GM19397 (cell line): ENCODE measurements around the gene PHLPP1.

Experiments
- ATAC-seq: cut with Tn5 transposase; IDR thresholded peaks from one replicate; pipeline ENCODE4 v1.9.1; 2021; ENCODE audit warnings: mild to moderate bottlenecking, moderate library complexity; ENCODE audit not compliant: unreplicated experiment

Gene PHLPP1

GRCh38 chr18:62997076-62997475 lies 281.7 kb downstream of the PHLPP1 start:
- ATAC-seq = no peak

- no peak for ATAC-seq
Measured at GRCh38 chr18:62998443-62998842, 283.1 kb downstream of the PHLPP1 start.

GRCh38 chr18:62999392-62999791 lies 284.1 kb downstream of the PHLPP1 start:
- no peak for ATAC-seq

GRCh38 chr18:62999921-63000320 lies 284.6 kb downstream of the PHLPP1 start:
- no peak for ATAC-seq

GRCh38 chr18:63000839-63001238 lies 285.5 kb downstream of the PHLPP1 start:
- no peak for ATAC-seq

- ATAC-seq = no peak
Measured at GRCh38 chr18:63001861-63002260, 286.5 kb downstream of the PHLPP1 start.

- ATAC-seq = no peak
Measured at GRCh38 chr18:63002305-63002704, 287.0 kb downstream of the PHLPP1 start.

GRCh38 chr18:63002803-63003445 lies 287.6 kb downstream of the PHLPP1 start:
- ATAC-seq = no peak

GRCh38 chr18:63003899-63004298 lies 288.6 kb downstream of the PHLPP1 start:
- no peak for ATAC-seq

GRCh38 chr18:63004466-63005089 lies 289.2 kb downstream of the PHLPP1 start:
- no peak for ATAC-seq

- ATAC-seq = no peak
Measured at GRCh38 chr18:63005306-63005705, 290.0 kb downstream of the PHLPP1 start.

GRCh38 chr18:63007231-63007630 lies 291.9 kb downstream of the PHLPP1 start:
- no peak for ATAC-seq

- ATAC-seq = no peak
Measured at GRCh38 chr18:63016270-63016669, 300.9 kb downstream of the PHLPP1 start.

- no peak for ATAC-seq
Measured at GRCh38 chr18:63017076-63017475, 301.7 kb downstream of the PHLPP1 start.

GRCh38 chr18:63017977-63018376 lies 302.6 kb downstream of the PHLPP1 start:
- ATAC-seq = no peak

GRCh38 chr18:63022429-63023022 lies 307.2 kb downstream of the PHLPP1 start:
- no peak for ATAC-seq

- ATAC-seq = no peak
Measured at GRCh38 chr18:63025251-63026090, 310.1 kb downstream of the PHLPP1 start.

GRCh38 chr18:63028380-63028779 lies 313.0 kb downstream of the PHLPP1 start:
- no peak for ATAC-seq
